Right lobe of liver (tissue), 4 donors: ENCODE results near the gene NIPBL.
"Not testable (repeated sequence)": the region's sequence is repeated elsewhere in the genome, so short reads cannot be mapped to it uniquely, and the experiment has no call there.

Experiments used
- POLR2A ChIP-seq: fragments of 450-650 bp; IDR thresholded peaks from one replicate; pipeline ENCODE4 v1.6.1; 2017; ENCODE audit warnings: antibody characterized with exemption, mild to moderate bottlenecking
- TF ChIP-seq, protein P1 (sequence below), 4 donors: fragments of 200-600 bp in 3 of 4; fragments of 450-650 bp in 1 of 4; IDR thresholded peaks; one replicate each; pipeline versions ENCODE4 v1.5.1 to v1.8.0; 2016 to 2022; ENCODE audit warnings: antibody characterized with exemption in 4 of 4, mild to moderate bottlenecking in 2 of 4
- donor health status: DM: no; HTN: no; CAD: no.
- donor health status: DM: no; HTN: no; CAD: no.
- donor health status: DM: no; HTN: yes; CAD: no.

DNA sequence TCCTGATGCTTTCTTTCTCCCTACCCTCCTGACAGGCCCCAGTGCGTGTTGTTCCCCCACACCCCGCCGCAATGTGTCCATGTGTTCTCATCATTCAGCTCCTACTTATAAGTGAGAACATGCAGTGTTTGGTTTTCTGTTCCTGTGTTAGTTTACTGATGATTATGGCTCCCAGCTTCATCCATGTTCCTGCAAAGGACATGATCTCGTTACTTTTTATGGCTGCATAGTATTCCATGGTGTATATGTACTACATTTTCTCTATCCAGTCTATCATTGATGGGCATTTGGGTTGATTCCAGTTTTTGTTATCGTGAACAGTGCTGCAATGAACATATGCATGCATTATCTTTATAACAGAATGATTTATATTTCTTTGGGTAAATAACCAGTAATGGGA is 222.7 kb downstream of the NIPBL start:
- TF ChIP-seq, protein P1, sequence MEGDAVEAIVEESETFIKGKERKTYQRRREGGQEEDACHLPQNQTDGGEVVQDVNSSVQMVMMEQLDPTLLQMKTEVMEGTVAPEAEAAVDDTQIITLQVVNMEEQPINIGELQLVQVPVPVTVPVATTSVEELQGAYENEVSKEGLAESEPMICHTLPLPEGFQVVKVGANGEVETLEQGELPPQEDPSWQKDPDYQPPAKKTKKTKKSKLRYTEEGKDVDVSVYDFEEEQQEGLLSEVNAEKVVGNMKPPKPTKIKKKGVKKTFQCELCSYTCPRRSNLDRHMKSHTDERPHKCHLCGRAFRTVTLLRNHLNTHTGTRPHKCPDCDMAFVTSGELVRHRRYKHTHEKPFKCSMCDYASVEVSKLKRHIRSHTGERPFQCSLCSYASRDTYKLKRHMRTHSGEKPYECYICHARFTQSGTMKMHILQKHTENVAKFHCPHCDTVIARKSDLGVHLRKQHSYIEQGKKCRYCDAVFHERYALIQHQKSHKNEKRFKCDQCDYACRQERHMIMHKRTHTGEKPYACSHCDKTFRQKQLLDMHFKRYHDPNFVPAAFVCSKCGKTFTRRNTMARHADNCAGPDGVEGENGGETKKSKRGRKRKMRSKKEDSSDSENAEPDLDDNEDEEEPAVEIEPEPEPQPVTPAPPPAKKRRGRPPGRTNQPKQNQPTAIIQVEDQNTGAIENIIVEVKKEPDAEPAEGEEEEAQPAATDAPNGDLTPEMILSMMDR (IDR thresholded peaks at IDR 0.05) = not testable (repeated sequence)
- TF ChIP-seq POLR2A = not testable (repeated sequence)
